Panc1 (cell line): Measurements from ENCODE around the gene PNMA1. TPM values are rescaled to one million over a fixed set of nuclear protein-coding genes. Genes with fewer than 3 reads are reported as not detected.

Source experiments
- ATAC-seq: fragments of 200-7000 bp; cut with Tn5 transposase; 2 replicates; pipeline ENCODE4 v1.9.1; 2020; ENCODE audit warnings: mild to moderate bottlenecking, moderate library complexity
- BruUV-seq: library from RNA; stranded (reverse); fragments of 400-500 nt; replicated peaks from 2 replicates; lab custom pipeline; 2021; lab: Mats Ljungman, UMichigan
- CTCF ChIA-PET: fragments of 300-600 bp; sonication (Branson Sonifier 250); formaldehyde crosslinking; loops from one replicate; lab custom pipeline; 2022; ENCODE audit warnings: antibody characterized with exemption; lab: Charles Lee
- POLR2A ChIA-PET: fragments of 300-600 bp; sonication (Branson Sonifier 250); formaldehyde crosslinking; loops from one replicate; lab custom pipeline; 2022; ENCODE audit warnings: antibody characterized with exemption; lab: Charles Lee
- DNase-seq: peaks from one replicate; pipeline ENCODE4 v3.0.0-alpha.2; 2010; ENCODE audit warnings: low read depth, low spot score
- H3K27ac ChIP-seq: 2 replicates; pipeline ENCODE4 v1.5.1; 2011; ENCODE audit warnings: mild to moderate bottlenecking, low read length, inconsistent platforms
- H3K27me3 ChIP-seq: fragments of 200-500 bp; sonication (Bioruptor generic); 2 replicates; pipeline ENCODE4 v1.6.0; 2014; ENCODE audit warnings: low read length, inconsistent platforms; ENCODE audit not compliant: control insufficient read depth, insufficient read depth
- H3K36me3 ChIP-seq: fragments of 200-500 bp; sonication (Bioruptor generic); 2 replicates; pipeline ENCODE4 v1.5.1; 2014; ENCODE audit warnings: inconsistent platforms, mild to moderate bottlenecking, low read length, moderate library complexity; ENCODE audit not compliant: control insufficient read depth, insufficient read depth
- H3K4me1 ChIP-seq: 2 replicates; pipeline ENCODE4 v1.5.1; 2011; ENCODE audit warnings: inconsistent platforms, mild to moderate bottlenecking, low read length, moderate library complexity; ENCODE audit not compliant: control insufficient read depth, insufficient read depth
- H3K4me3 ChIP-seq, 2 experiments: 2 replicates each; pipeline ENCODE4 v1.5.1; 2011 to 2012; ENCODE audit warnings: low read depth in 2 of 2, low read length in 2 of 2, mild to moderate bottlenecking in 2 of 2, inconsistent platforms in 1 of 2, moderate library complexity in 1 of 2
- H3K9me3 ChIP-seq: fragments of 200-500 bp; sonication (Bioruptor generic); 2 replicates; pipeline ENCODE4 v1.5.1; 2014; ENCODE audit warnings: low read depth, mild to moderate bottlenecking, inconsistent platforms, low read length, moderate library complexity; ENCODE audit not compliant: control insufficient read depth, insufficient read depth
- CTCF ChIP-seq: fragments of 450-650 bp; IDR thresholded peaks from 2 replicates; pipeline ENCODE4 v1.5.1; 2017; ENCODE audit warnings: mild to moderate bottlenecking
- POLR2AphosphoS5 ChIP-seq: IDR thresholded peaks from 2 replicates; pipeline ENCODE4 v1.6.1; 2012; ENCODE audit warnings: mild to moderate bottlenecking, low read depth, low read length, moderate library complexity
- REST ChIP-seq, 2 experiments: IDR thresholded peaks; 2 replicates each; pipeline ENCODE4 v1.6.1; 2011 to 2012; ENCODE audit warnings: low read depth in 2 of 2, control low read depth in 1 of 2, low read length in 1 of 2, mild to moderate bottlenecking in 1 of 2, moderate library complexity in 1 of 2; ENCODE audit not compliant: insufficient read depth in 1 of 2
- SIN3A ChIP-seq: IDR thresholded peaks from 2 replicates; pipeline ENCODE4 v1.6.1; 2012; ENCODE audit warnings: low read depth, mild to moderate bottlenecking, low read length, moderate library complexity, borderline replicate concordance; ENCODE audit not compliant: insufficient read depth
- TCF7L2 ChIP-seq: IDR thresholded peaks from 2 replicates; pipeline ENCODE4 v1.6.1; 2011; ENCODE audit warnings: mild to moderate bottlenecking, low read depth, low read length, inconsistent platforms
- in situ Hi-C: cut with HindIII; loops from 2 replicates; pipeline ENCODE4 v1.10.0; 2016; ENCODE audit warnings: low sequenced_read_pairs, low pct_unique_long_range_greater_than_20kb
- intact Hi-C: fragments of 100-400 bp; cut with micrococcal nuclease; formaldehyde crosslinking; loops from one replicate; pipeline ENCODE4 v1.10.0; 2022; ENCODE audit not compliant: unreplicated experiment
- total RNA-seq: library from RNA; stranded (reverse); gene quantifications from one replicate; pipeline ENCODE4 v1.2.1, GENCODE V29; 2021; ENCODE audit not compliant: unreplicated experiment

Gene PNMA1
- total RNA-seq, 1 experiment from 2014 or later = 49.7 TPM

- CTCF ChIA-PET = no interaction called here
- intact Hi-C loops (no loop called here), in situ Hi-C loops (no loop called here)
- H3K9me3 ChIP-seq = no peaks in the 10 kb centered on the region
- TF ChIP-seq REST (IDR thresholded peaks at IDR 0.05; ENCODE audit: insufficient read depth in 1 of 2, low read depth in 2 of 2, low read length in 1 of 2) (no peak), TCF7L2 (no peak), POLR2AphosphoS5 (no peak)
- peaks cover 35% of the 10 kb centered on the region for H3K4me1 ChIP-seq
- DNase-seq (no peak), ATAC-seq (no peak)
- no peaks in the 10 kb centered on the region for H3K27me3 ChIP-seq
- POLR2A ChIA-PET = no interaction called here
- peaks cover 16% of the 10 kb centered on the region for H3K36me3 ChIP-seq
- H3K27ac ChIP-seq = no peak overlapping the region
- no TSS peak for BruUV-seq
- H3K4me3 ChIP-seq = no peak overlapping the region
These were observed 9.2 kb upstream of the PNMA1 start for GRCh38 chr14:73723406-73723796.

GRCh38 chr14:73722581-73722980 lies 8.4 kb upstream of the PNMA1 start:
- POLR2A ChIA-PET = no interaction called here
- Histone ChIP-seq H3K9me3 (no peaks in the 10 kb centered on the region), H3K4me1 (peaks cover 35% of the 10 kb centered on the region), H3K36me3 (peaks cover 15% of the 10 kb centered on the region), H3K4me3 (no peak overlapping the region), H3K27me3 (no peaks in the 10 kb centered on the region), H3K27ac (no peak overlapping the region)
- intact Hi-C loops = no loop called here
- no TSS peak for BruUV-seq
- CTCF ChIA-PET = no interaction called here
- ATAC-seq (no peak), DNase-seq (no peak)
- no peak for TF ChIP-seq REST (IDR thresholded peaks at IDR 0.05; ENCODE audit: insufficient read depth in 1 of 2, low read depth in 2 of 2, low read length in 1 of 2)
- in situ Hi-C loops = no loop called here

GRCh38 chr14:73721101-73721821 lies 7.1 kb upstream of the PNMA1 start:
- Histone ChIP-seq H3K4me1 (peaks cover 31% of the 10 kb centered on the region), H3K27me3 (no peaks in the 10 kb centered on the region), H3K27ac (no peak overlapping the region; the same call in 1 of the 2 replicates), H3K4me3 (no peak overlapping the region), H3K36me3 (peaks cover 18% of the 10 kb centered on the region), H3K9me3 (no peaks in the 10 kb centered on the region)
- intact Hi-C loops = no loop called here
- no peak for TF ChIP-seq CTCF
- TF ChIP-seq TCF7L2 = no peak
- no peak for TF ChIP-seq POLR2AphosphoS5
- no peak for TF ChIP-seq SIN3A
- no peak for TF ChIP-seq REST (IDR thresholded peaks at IDR 0.05; ENCODE audit: insufficient read depth in 1 of 2, low read depth in 2 of 2, low read length in 1 of 2)
- ChIA-PET CTCF (no interaction called here), POLR2A (no interaction called here)
- no peak for DNase-seq
- in situ Hi-C loops = no loop called here
- no TSS peak for BruUV-seq
- ATAC-seq = no peak
